Measurements from ENCODE around the gene AGBL4.

DNA sequence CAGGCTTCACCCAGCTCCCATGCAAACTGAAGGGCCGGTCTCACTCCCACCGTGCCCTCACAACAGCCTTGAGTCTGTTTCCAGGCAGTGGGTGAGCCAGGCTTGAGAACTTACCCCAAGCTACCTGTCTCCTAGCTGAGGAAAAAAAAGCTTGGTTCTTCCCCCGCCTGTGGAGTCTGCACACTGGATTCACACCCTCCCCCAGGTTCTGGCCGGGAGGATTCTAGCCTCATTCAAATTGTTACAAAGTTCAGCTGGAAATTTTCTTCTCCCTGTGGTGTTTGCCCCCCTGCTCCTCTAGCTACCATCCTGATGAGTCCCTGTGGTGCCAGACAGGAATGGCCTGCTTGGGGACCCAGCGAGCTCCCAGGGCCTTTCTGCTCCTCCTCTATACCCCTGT, 471.7 kb downstream of the AGBL4 start:
- TF ChIP-seq CTCF (IDR thresholded peaks at IDR 0.05) (no peak), ZFX (IDR thresholded peaks at IDR 0.05; ENCODE audit: borderline replicate concordance) (no peak)

Data from 22Rv1 (cell line).